Activated CD4-positive, CD25-positive, alpha-beta regulatory T cell (primary cell): ENCODE results near the gene ITGAD.

ENCODE experiments used
- DNase-seq, 4 experiments: peaks; one replicate each; lab custom pipeline; 2025; lab: John Stamatoyannopoulos, UW

The ITGAD gene

GRCh38 chr16:31365131-31365865 is 27.8 kb upstream of the ITGAD start:
- DNase-seq: no peak

GRCh38 chr16:31367853-31368252 is 25.3 kb upstream of the ITGAD start:
- DNase-seq: no peak

- no peak for DNase-seq
Observed at GRCh38 chr16:31371008-31371407, 22.1 kb upstream of the ITGAD start.

GRCh38 chr16:31371619-31372484 is 21.3 kb upstream of the ITGAD start:
- DNase-seq: no peak

- DNase-seq: no peak
Observed at GRCh38 chr16:31373235-31373634, 19.9 kb upstream of the ITGAD start.

- DNase-seq: no peak
Observed at GRCh38 chr16:31375231-31375630, 17.9 kb upstream of the ITGAD start.

- no peak for DNase-seq
Observed at GRCh38 chr16:31376705-31377104, 16.4 kb upstream of the ITGAD start.

- no peak for DNase-seq
Observed at GRCh38 chr16:31377210-31377903, 15.8 kb upstream of the ITGAD start.

- DNase-seq: no peak
Observed at GRCh38 chr16:31380201-31380600, 12.9 kb upstream of the ITGAD start.

- DNase-seq: peak in 3 of 4 experiments; percentile 15 to 26 (median 23)
Observed at GRCh38 chr16:31382485-31383161, 10.5 kb upstream of the ITGAD start.

GRCh38 chr16:31385680-31386079 is 7.5 kb upstream of the ITGAD start:
- DNase-seq: no peak

GRCh38 chr16:31386157-31386984 is 6.8 kb upstream of the ITGAD start:
- DNase-seq: no peak

GRCh38 chr16:31388535-31388934 is 4.6 kb upstream of the ITGAD start:
- DNase-seq: no peak

GRCh38 chr16:31390504-31391041 is 2.6 kb upstream of the ITGAD start:
- DNase-seq: no peak

- DNase-seq: no peak
Observed at GRCh38 chr16:31395647-31396046, 2.5 kb downstream of the ITGAD start.

GRCh38 chr16:31397096-31397660 is 4.0 kb downstream of the ITGAD start:
- DNase-seq: no peak

- no peak for DNase-seq
Observed at GRCh38 chr16:31397701-31398100, 4.6 kb downstream of the ITGAD start.

GRCh38 chr16:31400191-31400590 is 7.1 kb downstream of the ITGAD start:
- no peak for DNase-seq

GRCh38 chr16:31401436-31401835 is 8.3 kb downstream of the ITGAD start:
- DNase-seq: no peak

- no peak for DNase-seq
Observed at GRCh38 chr16:31402687-31403086, 9.6 kb downstream of the ITGAD start.
